GM19240 (cell line): ENCODE data around the gene PTPRZ1.

Experiments
- DNase-seq: peaks from one replicate; pipeline ENCODE4 v3.0.0; 2011; ENCODE audit warnings: low spot score; ENCODE audit not compliant: insufficient read length

The PTPRZ1 gene

GRCh38 chr7:121890833-121891232 lies 17.9 kb downstream of the PTPRZ1 start:
- no peak for DNase-seq

GRCh38 chr7:121891731-121892130 lies 18.8 kb downstream of the PTPRZ1 start:
- no peak for DNase-seq

DNA sequence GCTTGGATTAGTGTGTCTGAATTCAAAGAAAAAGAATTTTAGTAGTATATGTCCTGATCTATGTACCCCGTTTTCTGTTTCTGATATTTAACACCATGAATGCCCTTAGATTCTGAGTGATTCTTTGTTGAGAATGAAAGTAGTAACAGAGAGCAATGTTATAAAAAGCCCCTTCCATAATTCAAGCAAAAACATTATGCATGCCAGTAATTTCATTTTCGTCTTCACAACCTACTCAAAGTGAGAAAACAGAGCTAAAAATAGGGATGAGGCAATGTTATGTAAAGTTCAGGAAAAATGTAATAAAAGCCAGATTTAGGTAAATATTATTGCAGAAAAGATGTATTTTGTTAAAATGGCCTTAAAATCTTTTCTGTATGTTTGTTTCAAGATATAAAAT lies 28.1 kb downstream of the PTPRZ1 start:
- no peak for DNase-seq

DNA sequence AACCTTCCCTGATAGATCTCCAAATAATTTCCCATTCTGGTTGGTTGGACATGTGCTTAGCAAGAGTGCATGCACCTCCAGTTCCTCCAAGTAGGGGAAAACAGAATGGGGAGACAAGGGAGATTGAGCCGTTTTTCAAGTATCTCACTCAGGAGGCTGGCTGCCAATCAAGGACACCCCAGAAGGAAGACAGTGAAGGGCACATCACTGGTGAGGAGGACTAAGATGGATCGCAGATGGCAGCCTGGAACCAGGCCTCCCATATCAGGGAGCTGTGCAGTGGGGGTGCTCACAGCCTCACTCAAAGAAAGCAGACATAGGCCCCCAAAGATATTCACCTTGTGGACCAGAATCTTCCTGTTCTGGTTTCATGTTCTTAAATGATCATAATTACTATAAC lies 31.2 kb downstream of the PTPRZ1 start:
- DNase-seq: no peak

- no peak for DNase-seq
Measured at GRCh38 chr7:121908042-121908441, 35.1 kb downstream of the PTPRZ1 start.

- DNase-seq: no peak
Measured at GRCh38 chr7:121909716-121910345, 36.9 kb downstream of the PTPRZ1 start.

GRCh38 chr7:121913947-121914675 lies 41.1 kb downstream of the PTPRZ1 start:
- DNase-seq: no peak

DNA sequence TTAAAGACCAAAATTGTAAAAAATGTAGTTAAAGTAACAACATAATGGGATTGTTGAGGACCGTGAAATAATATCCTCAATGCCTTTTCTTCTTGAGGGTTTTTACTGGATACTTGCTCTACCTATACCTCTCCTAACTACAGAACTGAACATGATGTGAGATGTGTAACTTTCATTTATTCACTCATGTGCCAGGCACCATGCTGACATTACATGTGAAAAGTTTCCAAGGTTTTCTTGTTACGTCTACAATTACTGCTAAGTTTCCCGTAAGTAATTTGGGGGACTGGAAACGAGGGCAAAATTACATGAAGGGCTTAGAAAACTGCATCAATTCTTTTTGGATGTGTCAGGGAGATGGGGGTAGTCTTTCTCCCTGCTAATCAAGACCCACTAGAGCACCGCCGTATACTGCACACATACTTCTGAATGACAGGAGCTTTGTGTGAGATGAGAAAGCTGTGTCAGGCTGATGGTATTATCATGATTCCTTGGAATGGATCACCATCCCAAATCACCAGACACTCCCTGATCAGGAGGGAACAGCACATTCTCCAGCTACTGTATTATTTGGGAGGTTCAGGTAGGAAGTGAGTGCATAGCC lies 41.8 kb downstream of the PTPRZ1 start:
- no peak for DNase-seq

- no peak for DNase-seq
Measured at GRCh38 chr7:121916211-121916610, 43.2 kb downstream of the PTPRZ1 start.

DNA sequence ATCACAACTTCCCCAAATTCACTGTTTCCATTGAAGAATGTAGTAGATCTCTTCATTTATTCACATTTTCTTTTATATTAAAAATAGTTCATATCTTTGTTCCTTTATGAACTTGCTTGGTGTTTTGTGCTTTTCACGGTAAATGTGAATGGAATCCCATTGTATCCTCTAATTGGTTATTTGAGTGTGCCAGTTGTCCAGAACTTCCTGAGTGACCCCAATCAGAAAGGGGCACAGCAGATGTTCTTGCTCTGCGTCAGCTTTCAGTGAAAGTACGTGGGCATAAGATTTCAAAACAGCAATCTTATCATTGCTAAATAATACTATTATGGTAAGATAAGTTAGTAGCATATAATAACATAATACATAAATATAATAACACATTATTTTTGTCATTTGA lies 47.0 kb downstream of the PTPRZ1 start:
- no peak for DNase-seq

DNA sequence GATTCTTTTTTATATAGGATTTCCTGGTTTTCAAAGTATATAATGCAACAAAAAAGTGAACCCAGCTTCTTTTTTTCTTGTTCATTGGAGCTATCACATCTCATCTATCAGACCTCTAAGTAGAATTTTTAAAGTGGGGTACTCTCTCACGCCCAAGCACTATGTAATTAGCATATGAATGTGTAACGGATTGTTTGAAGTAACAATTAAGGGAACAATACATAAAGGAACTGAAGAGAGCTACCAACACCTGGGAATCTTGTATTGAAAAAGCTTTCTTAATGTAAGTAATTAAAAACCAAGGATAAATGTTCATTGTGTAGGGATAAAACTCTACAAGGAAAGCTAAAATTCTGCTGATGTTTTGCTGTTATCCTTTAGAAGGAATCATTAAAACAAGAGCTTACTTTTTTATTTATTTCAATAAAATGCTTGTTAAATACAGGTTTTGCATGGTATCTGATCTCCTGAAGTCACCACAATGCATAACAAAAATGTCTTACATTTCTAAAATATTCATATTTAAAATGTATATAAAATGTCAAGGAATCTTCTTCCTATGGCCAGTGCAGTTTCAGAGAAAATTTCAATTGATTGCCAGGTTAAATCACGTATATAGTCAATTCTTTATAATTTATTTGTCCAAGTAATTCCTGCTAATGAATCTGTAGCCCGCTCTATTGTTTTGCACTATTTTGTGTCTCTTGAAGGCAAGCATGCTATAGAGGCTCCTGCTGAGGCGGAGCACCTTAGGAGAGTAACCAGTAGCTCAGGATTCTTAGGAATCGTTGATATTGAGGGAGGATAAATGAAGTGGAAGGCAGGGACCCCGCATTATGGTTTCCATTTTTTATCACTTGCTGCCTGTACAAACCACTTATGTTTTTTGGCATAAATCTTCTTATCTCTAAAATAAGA lies 51.6 kb downstream of the PTPRZ1 start:
- no peak for DNase-seq

DNA sequence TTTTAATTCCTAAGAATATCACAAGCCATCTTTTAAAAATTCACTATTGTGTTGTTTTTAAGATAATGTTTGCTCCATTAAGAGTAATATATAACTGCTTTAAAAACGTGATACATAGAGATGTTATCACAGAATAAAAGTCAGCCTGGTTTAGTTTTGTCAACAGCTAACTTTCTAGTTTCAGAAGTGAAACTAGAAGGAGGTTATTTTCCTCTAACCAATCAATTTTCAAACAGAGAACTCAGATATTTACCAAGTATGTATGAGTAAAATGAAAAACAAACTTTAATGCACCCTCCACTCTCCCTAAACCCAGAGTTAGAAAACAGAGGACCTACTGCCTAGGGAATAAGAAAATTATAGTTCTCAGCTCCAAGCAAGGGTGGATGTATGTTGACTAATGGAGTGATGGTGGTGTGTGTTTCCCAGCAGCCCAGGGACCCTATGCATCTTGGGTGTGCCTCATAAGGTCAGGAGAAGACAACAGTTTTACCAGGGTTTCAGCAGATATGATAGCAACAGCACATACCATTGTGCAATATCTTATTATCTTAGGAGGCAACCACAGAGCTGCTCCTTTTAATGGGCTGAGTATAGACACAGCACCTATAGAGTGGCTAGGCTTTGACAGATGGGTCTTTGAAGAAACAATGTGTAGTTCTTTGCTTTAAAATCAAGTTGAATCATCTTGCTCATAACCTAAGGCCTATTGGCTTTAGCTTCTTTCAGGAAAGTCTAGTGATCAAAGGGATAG lies 58.4 kb downstream of the PTPRZ1 start:
- no peak for DNase-seq

- no peak for DNase-seq
Measured at GRCh38 chr7:121932768-121933167, 59.8 kb downstream of the PTPRZ1 start.

DNA sequence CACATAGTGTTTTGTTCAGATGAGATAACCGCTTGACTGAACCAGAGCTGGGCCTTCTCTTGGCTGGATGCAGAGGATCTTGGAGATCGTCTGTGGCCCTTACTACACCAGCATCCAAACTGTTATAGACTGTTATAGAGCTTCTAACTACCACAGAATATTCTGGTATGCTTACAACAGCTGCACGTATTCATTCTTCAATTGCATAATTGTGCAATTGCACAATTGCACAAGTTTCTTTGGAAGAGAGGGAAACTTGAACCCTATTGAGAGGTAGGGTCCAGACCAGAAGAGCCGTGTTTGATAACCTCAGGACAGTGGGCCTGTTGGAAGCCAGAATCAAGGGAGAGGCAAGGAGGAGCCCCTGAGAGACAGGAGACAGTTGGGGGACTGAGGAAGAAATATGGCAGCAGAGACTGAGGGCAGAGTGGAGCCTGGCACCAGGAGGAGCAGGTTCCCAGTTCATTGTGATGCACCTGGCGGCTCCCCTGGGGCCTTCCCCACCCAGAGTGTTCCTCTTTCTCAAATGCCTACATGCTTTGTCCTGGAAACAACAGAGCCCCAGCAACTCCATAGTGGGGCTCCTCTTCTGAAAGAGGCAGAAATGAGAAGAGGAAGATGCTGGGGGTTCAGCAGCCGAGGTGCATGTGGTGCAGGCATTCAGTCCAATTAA lies 64.1 kb downstream of the PTPRZ1 start:
- DNase-seq: no peak

GRCh38 chr7:121938429-121938996 lies 65.6 kb downstream of the PTPRZ1 start:
- no peak for DNase-seq

- DNase-seq: no peak
Measured at GRCh38 chr7:121940918-121941317, 68.0 kb downstream of the PTPRZ1 start.

DNA sequence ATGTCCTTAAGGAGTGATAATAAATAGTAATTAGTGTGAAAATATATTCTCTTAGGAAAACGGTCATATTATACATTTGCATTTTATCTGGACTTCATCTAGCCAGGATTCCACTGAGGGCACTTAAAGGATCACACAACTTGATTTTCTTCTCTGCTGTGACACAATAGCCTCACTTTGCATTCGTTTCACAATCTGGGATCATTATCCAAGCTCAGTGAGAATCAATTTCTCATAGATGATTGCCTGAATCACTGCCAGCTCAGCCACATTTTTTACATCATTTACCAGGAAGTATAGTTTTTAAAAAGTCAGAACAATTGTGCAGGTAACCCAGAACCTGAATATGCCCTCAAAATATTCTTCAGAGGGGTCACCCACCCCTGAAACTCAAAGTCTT lies 68.9 kb downstream of the PTPRZ1 start:
- DNase-seq: no peak

- DNase-seq: no peak
Measured at GRCh38 chr7:121945066-121945465, 72.1 kb downstream of the PTPRZ1 start.

DNA sequence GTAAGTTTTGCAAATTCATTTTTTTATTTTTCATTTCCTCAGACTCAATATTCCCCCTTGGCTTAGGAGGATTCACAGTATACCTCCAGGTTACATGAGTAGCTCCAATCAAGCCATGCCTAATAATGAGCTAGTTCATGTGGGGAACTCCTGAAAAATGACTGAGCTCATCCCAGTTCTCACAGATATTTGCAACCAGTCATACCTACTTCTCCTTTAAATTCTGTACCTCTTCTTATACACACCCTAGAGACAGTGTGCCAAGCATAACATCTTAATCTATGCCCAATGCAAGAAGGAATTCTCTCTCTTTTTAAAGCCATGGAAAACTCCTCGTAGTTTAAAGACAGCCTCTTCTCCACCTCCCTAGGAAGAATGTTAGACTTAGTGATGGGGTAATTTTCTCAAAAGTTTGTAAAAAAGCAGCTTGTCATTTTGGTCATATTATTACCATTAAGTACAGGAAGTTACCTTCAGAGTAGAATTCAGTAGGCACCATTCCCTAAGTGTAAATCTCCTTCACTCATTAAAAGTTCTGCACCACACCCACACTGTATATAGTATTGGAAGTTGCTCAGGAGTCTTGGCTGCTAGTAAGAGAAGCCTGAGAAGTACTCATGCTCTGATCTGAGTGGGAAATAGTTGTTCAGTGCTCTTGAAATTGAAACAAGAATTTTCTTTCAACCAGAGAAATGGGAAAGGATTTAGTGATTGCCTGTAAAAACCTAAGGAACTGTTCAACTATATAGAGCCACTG lies 72.7 kb downstream of the PTPRZ1 start:
- no peak for DNase-seq
